ENCODE results near the gene DYNC1LI1. TPM values are rescaled to one million over a fixed set of nuclear protein-coding genes. Genes with fewer than 3 reads are reported as not detected.

DYNC1LI1 gene
- total and polyA plus RNA-seq, 2 experiments from 2014 or later = 43.2 to 47.3 TPM

- peak in 1 of 2 donors; percentile 70 for DNase-seq (ENCODE audit: low read depth in 1 of 2, low spot score in 1 of 2)
- Histone ChIP-seq H3K4me1 (ENCODE audit: low read depth) (peaks cover 25% of the 10 kb centered on the region), H3K4me3 (no peak overlapping the region), H3K9me3 (ENCODE audit: low read depth) (no peaks in the 10 kb centered on the region), H3K27ac (peak overlapping the region; percentile 8), H3K36me3 (no peaks in the 10 kb centered on the region), H3K27me3 (no peaks in the 10 kb centered on the region)
- no peak for TF ChIP-seq CTCF (IDR thresholded peaks at IDR 0.05; ENCODE audit: low read depth, low read length)
Measured at GRCh38 chr3:32593903-32594525, 23.4 kb upstream of the DYNC1LI1 start.

GRCh38 chr3:32592696-32593353 lies 22.2 kb upstream of the DYNC1LI1 start:
- DNase-seq (ENCODE audit: low read depth in 1 of 2, low spot score in 1 of 2) = no peak
- Histone ChIP-seq H3K27me3 (no peaks in the 10 kb centered on the region), H3K9me3 (ENCODE audit: low read depth) (no peaks in the 10 kb centered on the region), H3K36me3 (no peaks in the 10 kb centered on the region), H3K27ac (no peak overlapping the region), H3K4me1 (ENCODE audit: low read depth) (peaks cover 25% of the 10 kb centered on the region), H3K4me3 (no peak overlapping the region)
- no peak for TF ChIP-seq CTCF (IDR thresholded peaks at IDR 0.05; ENCODE audit: low read depth, low read length)

- Histone ChIP-seq H3K4me3 (no peak overlapping the region), H3K36me3 (no peaks in the 10 kb centered on the region), H3K27me3 (no peaks in the 10 kb centered on the region), H3K9me3 (ENCODE audit: low read depth) (no peaks in the 10 kb centered on the region), H3K27ac (no peak overlapping the region), H3K4me1 (ENCODE audit: low read depth) (peaks cover 24% of the 10 kb centered on the region)
- no peak for TF ChIP-seq CTCF (IDR thresholded peaks at IDR 0.05; ENCODE audit: low read depth, low read length)
- peak in 1 of 2 donors; percentile 15 for DNase-seq (ENCODE audit: low read depth in 1 of 2, low spot score in 1 of 2)
Measured at GRCh38 chr3:32592011-32592410, 21.4 kb upstream of the DYNC1LI1 start.

- Histone ChIP-seq H3K4me1 (ENCODE audit: low read depth) (peaks cover 19% of the 10 kb centered on the region), H3K27ac (no peak overlapping the region), H3K4me3 (no peak overlapping the region), H3K9me3 (ENCODE audit: low read depth) (no peaks in the 10 kb centered on the region), H3K27me3 (no peaks in the 10 kb centered on the region), H3K36me3 (no peaks in the 10 kb centered on the region)
- DNase-seq (ENCODE audit: low read depth in 1 of 2, low spot score in 1 of 2) = no peak
- TF ChIP-seq CTCF (IDR thresholded peaks at IDR 0.05; ENCODE audit: low read depth, low read length) = no peak
Measured at GRCh38 chr3:32591186-32591585, 20.5 kb upstream of the DYNC1LI1 start.

GRCh38 chr3:32586356-32586755 lies 15.7 kb upstream of the DYNC1LI1 start:
- H3K4me1 ChIP-seq (ENCODE audit: low read depth) = no peaks in the 10 kb centered on the region
- H3K9me3 ChIP-seq (ENCODE audit: low read depth) = no peaks in the 10 kb centered on the region
- DNase-seq (ENCODE audit: low read depth in 1 of 2, low spot score in 1 of 2) = no peak
- no peak overlapping the region for H3K27ac ChIP-seq
- no peaks in the 10 kb centered on the region for H3K36me3 ChIP-seq
- H3K27me3 ChIP-seq = no peaks in the 10 kb centered on the region
- TF ChIP-seq CTCF (IDR thresholded peaks at IDR 0.05; ENCODE audit: low read depth, low read length) = no peak
- no peak overlapping the region for H3K4me3 ChIP-seq

Measured in cardiac muscle cell (in vitro differentiated cells and primary cell).